Psoas muscle (tissue), 8 donors: ENCODE results near the gene PGRMC2. TPM values are rescaled to one million over a fixed set of nuclear protein-coding genes. Genes with fewer than 3 reads are reported as not detected.

ENCODE experiments used
- ATAC-seq, 4 donors: fragments of 200-7000 bp; cut with Tn5 transposase; one replicate each; pipeline ENCODE4 v1.9.1; 2020; ENCODE audit warnings: moderate library complexity in 3 of 4, mild to moderate bottlenecking in 2 of 4
- DNase-seq, 2 donors: peaks; one replicate each; pipeline ENCODE4 v3.0.0-alpha.2; 2020
- H3K27ac ChIP-seq: fragments of 200-600 bp; one replicate; pipeline ENCODE4 v1.8.0; 2022
- H3K27me3 ChIP-seq, 3 donors: fragments of 200-600 bp in 1 of 3; one replicate each; pipeline versions ENCODE4 v1.6.1 to v1.8.0; 2013 to 2022; ENCODE audit warnings: low read length in 2 of 3, mild to moderate bottlenecking in 2 of 3, moderate library complexity in 1 of 3; ENCODE audit not compliant: insufficient read depth in 3 of 3
- H3K36me3 ChIP-seq, 2 donors: fragments of 200-600 bp in 1 of 2; one replicate each; pipeline versions ENCODE4 v1.6.1 to v1.8.0; 2013 to 2022; ENCODE audit warnings: low read depth in 1 of 2, mild to moderate bottlenecking in 1 of 2, moderate library complexity in 1 of 2; ENCODE audit not compliant: insufficient read depth in 1 of 2
- H3K4me1 ChIP-seq: fragments of 200-600 bp; one replicate; pipeline ENCODE4 v1.8.0; 2022
- H3K4me3 ChIP-seq: fragments of 200-600 bp; one replicate; pipeline ENCODE4 v1.8.0; 2022; ENCODE audit warnings: mild to moderate bottlenecking
- H3K9me3 ChIP-seq: fragments of 200-600 bp; one replicate; pipeline ENCODE4 v1.8.0; 2022
- CTCF ChIP-seq: fragments of 200-600 bp; IDR thresholded peaks from one replicate; pipeline ENCODE4 v1.8.0; 2022; ENCODE audit warnings: antibody characterized with exemption
- WGBS, 3 donors: extraction: QIAGEN DNeasy Blood & Tissue Kit; methylation state at CpG; one replicate each; pipeline versions ENCODE4 v1.1.6 to v1.1.7; 2013; 5-methylcytosine and 5-hydroxymethylcytosine counted together
- intact Hi-C, 2 donors: fragments of 100-400 bp; cut with DNase I; formaldehyde crosslinking; loops; one replicate each; pipeline versions ENCODE4 v1.11.0 to v1.14.2; 2022
- polyA plus RNA-seq, 3 donors: library from polyadenylated mRNA; stranded (reverse); fragments of 200-250 nt; gene quantifications; one replicate each; pipeline ENCODE4 v1.2.3, GENCODE V29; 2013
- total RNA-seq, 4 donors: library from RNA; stranded (reverse); fragmentation: NEBNext Ultra II Directional in 2 of 4; extraction: Animal tissue kit (Norgen Biotek cat#: 25700) in 2 of 4; gene quantifications; one replicate each; pipeline versions ENCODE4 v1.2.1 to v1.2.4, GENCODE V29; 2021 to 2023
- donor health status: healthy with polysubstance abuse.
- donor health status: DM: no; HTN: no; CAD: no; lungs with moderate emphysema.
- donor health status: Bipolar disorder and iron deficiency.
- donor health status: healthy.
- donor health status: DM: yes; HTN: yes; CAD: no.
- donor health status: DM: no; HTN: no; CAD: no.
- donor health status: DM: no; HTN: no; CAD: no.
- donor health status: DM: yes; HTN: yes; CAD: no.

PGRMC2 gene
- total and polyA plus RNA-seq, 7 donors: 21.9 to 43.2 (median 32.4) TPM

- Histone ChIP-seq H3K4me3 (no peak overlapping the region), H3K4me1 (peaks cover 8% of the 10 kb centered on the region), H3K27ac (no peak overlapping the region), H3K27me3 (no peaks in the 10 kb centered on the region), H3K36me3 (no peaks in the 10 kb centered on the region), H3K9me3 (no peaks in the 10 kb centered on the region)
- peak; percentile 34 for TF ChIP-seq CTCF
- intact Hi-C loops: no loop called here
- DNase-seq: peak in 1 of 2 donors; percentile 58
- 21 to 28% (median 23%) methylated on average over 6 of the region's 6 CpGs for WGBS, 3 donors
- peak; percentile 75 to 88 (median 79) for ATAC-seq
Measured at GRCh38 chr4:128310266-128310697, 22.7 kb upstream of the PGRMC2 start.

GRCh38 chr4:128309585-128309984, 22.0 kb upstream of the PGRMC2 start:
- Histone ChIP-seq H3K27ac (no peak overlapping the region), H3K4me1 (peaks cover 8% of the 10 kb centered on the region), H3K36me3 (no peaks in the 10 kb centered on the region), H3K4me3 (no peak overlapping the region), H3K9me3 (no peaks in the 10 kb centered on the region), H3K27me3 (no peaks in the 10 kb centered on the region)
- DNase-seq (no peak), ATAC-seq (no peak)
- intact Hi-C loops: no loop called here
- no peak for TF ChIP-seq CTCF

GRCh38 chr4:128308986-128309385, 21.4 kb upstream of the PGRMC2 start:
- Histone ChIP-seq H3K4me3 (no peak overlapping the region), H3K9me3 (no peaks in the 10 kb centered on the region), H3K27ac (no peak overlapping the region), H3K27me3 (no peaks in the 10 kb centered on the region), H3K36me3 (no peaks in the 10 kb centered on the region), H3K4me1 (peaks cover 8% of the 10 kb centered on the region)
- ATAC-seq: no peak
- no peak for TF ChIP-seq CTCF
- intact Hi-C loops: no loop called here
- no peak for DNase-seq
- WGBS, 3 donors: 23 to 45% (median 29%) methylated on average over 2 of the region's 2 CpGs

- Histone ChIP-seq H3K4me3 (no peak overlapping the region), H3K36me3 (no peaks in the 10 kb centered on the region), H3K27me3 (no peaks in the 10 kb centered on the region), H3K4me1 (peaks cover 8% of the 10 kb centered on the region), H3K9me3 (no peaks in the 10 kb centered on the region), H3K27ac (no peak overlapping the region)
- no peak for TF ChIP-seq CTCF
- ATAC-seq: no peak
- WGBS, 3 donors: 36 to 69% (median 58%) methylated on average over 1 of the region's 1 CpG
- DNase-seq: no peak
- intact Hi-C loops: no loop called here
Measured at GRCh38 chr4:128307123-128307571, 19.5 kb upstream of the PGRMC2 start.

- Histone ChIP-seq H3K27me3 (no peaks in the 10 kb centered on the region), H3K9me3 (no peaks in the 10 kb centered on the region), H3K36me3 (no peaks in the 10 kb centered on the region), H3K4me1 (peaks cover 8% of the 10 kb centered on the region), H3K27ac (no peak overlapping the region), H3K4me3 (no peak overlapping the region)
- intact Hi-C loops: no loop called here
- no peak for ATAC-seq
- TF ChIP-seq CTCF: no peak
- no peak for DNase-seq
- WGBS, 3 donors: 84 to 98% (median 92%) methylated on average over 2 of the region's 2 CpGs
Measured at GRCh38 chr4:128305942-128306341, 18.3 kb upstream of the PGRMC2 start.
